ENCODE data around the gene ATP8A2.

Gene ATP8A2

DNA sequence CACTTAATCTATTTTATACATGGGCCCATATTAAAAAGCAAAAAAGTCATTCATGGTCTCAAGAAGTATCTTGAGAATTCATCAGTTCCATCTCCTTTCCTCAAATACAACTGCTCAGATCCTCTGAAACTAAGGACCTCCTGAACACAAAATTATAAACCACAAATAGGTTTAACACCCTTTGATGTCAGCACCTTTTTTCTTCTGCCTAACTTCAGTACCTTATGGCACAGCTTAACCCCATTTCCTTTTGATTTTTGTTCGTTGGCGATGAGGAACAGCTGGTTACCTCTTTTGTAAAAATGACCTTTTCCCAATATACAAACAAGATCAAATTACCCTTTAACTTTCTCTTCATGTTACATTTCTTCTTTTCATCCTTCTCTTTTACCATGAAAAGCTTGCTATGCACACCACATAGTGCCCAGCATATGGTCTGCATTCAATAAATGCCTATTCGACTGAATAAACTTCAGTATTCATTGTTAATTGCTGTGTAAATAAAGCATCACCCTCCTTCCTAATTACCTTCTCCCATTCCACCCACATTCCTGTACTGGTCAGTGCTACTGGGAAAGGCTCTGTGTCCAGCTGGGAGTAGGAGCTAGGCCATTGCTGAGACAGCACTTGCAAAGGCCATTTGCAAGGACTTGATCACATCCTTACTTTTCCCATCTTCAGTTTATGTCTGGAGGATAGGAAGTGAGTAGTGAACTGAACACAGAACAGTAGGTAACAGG, 362.1 kb downstream of the ATP8A2 start:
- DNase-seq: no peak

- no peak for DNase-seq
Measured at GRCh38 chr13:25738342-25739196, 366.8 kb downstream of the ATP8A2 start.

- no peak for DNase-seq
Measured at GRCh38 chr13:25739376-25739775, 367.6 kb downstream of the ATP8A2 start.

DNA sequence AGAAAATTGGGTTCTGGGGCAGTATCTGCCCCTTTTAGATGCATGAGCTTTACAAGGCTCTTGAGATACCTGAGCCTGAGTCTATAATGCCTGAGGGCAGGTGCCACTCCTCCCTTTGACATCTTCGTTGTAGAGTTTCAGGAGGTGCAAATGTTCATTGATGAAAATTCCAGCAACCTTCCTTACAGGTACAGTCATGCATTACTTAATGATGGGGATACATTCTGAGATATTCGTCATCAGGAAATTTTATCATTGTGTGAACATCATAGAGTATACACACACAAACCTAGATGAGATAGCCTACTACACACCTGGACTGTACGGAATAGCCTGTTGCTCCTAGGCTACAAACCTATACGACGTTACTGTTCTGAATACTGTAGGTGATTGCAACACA, 370.0 kb downstream of the ATP8A2 start:
- DNase-seq: no peak

DNA sequence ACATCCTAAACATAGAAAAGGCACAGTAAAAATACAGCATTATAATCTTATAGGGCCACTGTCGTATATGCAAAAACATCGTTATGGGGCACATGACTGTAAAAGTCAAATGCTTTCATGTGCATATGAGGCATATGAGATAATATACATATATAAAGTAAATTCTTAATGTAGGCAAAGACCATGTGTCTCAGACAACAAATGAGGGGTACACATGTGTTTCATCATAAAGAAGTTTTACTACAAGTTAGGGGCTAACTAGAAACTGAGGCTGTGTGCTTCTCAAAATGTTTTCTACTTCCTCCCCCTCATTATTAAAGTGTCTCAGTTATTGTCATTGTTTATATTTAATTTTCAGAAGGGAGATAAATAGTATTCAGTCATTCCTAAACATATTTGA, 370.4 kb downstream of the ATP8A2 start:
- DNase-seq: no peak

DNA sequence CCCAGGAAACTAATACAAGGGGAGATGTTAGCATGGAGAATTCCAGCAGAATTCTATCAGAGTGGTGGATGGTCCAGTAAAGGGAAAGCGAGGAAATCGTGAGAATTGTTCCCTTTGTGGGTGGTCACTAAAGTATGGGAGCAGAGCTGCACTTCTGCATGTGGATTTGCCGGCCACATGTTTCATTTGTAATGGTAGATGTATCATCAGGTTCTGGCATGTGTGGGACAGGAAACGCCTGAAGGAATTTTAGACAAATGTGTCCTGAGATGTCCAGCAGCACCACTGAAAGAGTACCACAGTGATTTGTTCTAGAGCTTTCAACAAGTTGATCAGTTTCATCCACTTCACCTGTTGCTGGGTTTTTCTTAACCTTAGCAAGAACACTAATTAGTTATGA, 371.6 kb downstream of the ATP8A2 start:
- no peak for DNase-seq

- no peak for DNase-seq
Measured at GRCh38 chr13:25744178-25744577, 372.4 kb downstream of the ATP8A2 start.

DNA sequence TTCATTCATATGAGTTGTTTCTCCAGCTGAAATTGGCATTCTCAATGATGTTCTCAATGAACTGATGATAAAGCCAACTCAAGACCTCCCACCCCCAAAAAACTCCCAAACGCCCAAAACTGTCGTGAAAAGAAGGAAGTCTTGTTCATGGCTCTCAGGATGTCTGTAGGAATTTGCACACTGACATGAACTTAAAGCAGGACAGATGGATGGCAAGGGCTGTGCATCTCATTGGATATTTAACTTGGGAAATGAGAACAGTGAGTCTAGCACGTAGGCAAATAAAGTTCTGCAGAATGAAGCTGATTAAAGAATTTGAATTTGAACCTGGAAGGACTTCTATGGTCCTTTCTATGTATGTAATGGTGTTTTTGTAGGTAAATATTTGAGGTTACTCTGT, 374.4 kb downstream of the ATP8A2 start:
- DNase-seq: no peak

DNA sequence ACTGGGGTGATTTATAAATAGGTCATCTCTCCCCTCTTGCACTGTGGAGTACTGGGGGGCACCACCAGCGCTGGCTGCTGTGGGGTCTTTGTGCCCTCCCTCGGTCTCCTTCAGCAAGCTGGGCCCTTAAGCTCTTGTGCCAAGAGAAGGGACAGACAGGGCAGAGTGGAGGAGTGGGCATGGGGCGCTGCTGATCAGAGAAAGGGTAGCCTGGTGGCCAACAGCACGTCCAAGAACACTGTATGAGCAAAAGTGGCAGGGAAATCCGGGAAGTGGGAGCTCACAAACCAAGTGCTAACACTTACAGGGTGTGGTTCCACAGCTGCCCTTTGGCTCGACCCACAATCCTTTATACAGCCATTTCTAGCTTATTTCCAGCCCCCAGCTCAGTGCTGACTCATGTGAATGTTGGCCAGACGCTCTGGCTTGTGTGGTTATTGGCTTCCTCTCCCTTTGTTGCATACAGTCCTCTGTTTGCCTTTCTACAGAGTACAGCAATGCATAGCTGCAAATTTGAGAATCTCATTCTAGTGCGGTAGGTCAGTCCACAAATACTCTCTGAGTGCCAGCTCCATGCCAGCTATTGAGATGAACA, 381.3 kb downstream of the ATP8A2 start:
- no peak for DNase-seq

- DNase-seq: no peak
Measured at GRCh38 chr13:25753976-25754375, 382.2 kb downstream of the ATP8A2 start.

GRCh38 chr13:25756251-25756650, 384.5 kb downstream of the ATP8A2 start:
- no peak for DNase-seq

DNA sequence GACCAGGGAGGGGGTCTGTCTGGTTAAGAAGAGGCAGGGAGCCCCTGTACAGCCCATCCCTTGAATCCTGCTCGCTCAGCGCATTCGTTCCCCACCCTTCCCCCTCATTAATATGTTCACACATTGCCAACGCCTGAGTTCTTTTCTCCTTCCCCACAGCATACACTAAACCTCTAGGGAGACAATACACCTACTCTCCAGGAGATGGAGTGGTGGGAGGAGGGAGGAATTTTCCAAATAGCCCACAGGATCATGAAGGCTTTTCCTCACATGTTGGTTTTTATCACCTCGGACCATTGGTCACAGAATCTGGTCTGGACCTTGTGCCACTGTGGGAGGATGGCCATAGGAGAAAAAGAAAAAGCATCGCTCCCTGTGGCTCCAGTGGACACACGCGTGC, 385.1 kb downstream of the ATP8A2 start:
- DNase-seq: no peak

DNA sequence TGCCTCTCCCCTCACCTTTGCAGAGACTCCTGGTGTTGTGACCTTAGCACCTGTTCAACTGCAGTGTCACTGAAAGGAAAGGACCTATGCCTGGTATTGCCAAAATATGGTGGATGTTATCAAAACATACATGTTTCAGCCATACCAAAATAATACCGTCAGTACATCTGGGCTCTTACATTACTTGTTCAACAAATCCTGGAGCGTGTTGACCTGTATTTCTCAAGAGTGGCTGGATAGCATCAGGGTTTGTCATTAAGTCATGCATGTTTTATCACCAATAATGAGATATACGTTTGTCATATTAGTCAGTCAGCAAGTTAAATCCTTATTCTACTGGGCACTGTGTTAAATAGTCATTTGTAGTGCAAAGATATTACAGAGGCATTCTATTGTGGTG, 389.3 kb downstream of the ATP8A2 start:
- no peak for DNase-seq

- no peak for DNase-seq
Measured at GRCh38 chr13:25762281-25762680, 390.5 kb downstream of the ATP8A2 start.

GRCh38 chr13:25762795-25763377, 391.1 kb downstream of the ATP8A2 start:
- no peak for DNase-seq

GRCh38 chr13:25764378-25764777, 392.6 kb downstream of the ATP8A2 start:
- DNase-seq: no peak

- DNase-seq: no peak
Measured at GRCh38 chr13:25765266-25765665, 393.5 kb downstream of the ATP8A2 start.

- no peak for DNase-seq
Measured at GRCh38 chr13:25766576-25766975, 394.8 kb downstream of the ATP8A2 start.

DNA sequence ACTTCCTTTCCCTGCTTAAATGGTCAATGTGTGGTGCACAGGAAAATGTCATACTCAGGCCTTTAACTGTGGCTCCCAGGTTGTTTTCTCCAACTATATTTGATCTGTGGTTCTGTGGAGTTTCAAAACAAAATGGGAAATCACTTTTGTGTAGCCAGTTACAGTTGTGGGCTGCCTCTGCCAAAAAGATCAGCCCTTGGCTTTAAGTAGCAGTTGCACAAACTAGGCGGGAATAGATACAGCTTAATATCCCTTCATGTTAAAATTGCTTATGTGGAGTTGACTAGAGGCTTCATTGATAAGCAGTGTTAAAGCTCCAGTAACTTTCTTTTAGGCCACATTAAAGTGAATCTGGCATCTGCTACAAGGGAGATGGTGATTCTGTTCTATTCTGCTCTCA, 395.2 kb downstream of the ATP8A2 start:
- DNase-seq: no peak

- no peak for DNase-seq
Measured at GRCh38 chr13:25768376-25768775, 396.6 kb downstream of the ATP8A2 start.

GRCh38 chr13:25768838-25769237, 397.1 kb downstream of the ATP8A2 start:
- DNase-seq: no peak

GRCh38 chr13:25770601-25771000, 398.8 kb downstream of the ATP8A2 start:
- DNase-seq: no peak

GRCh38 chr13:25771202-25771601, 399.4 kb downstream of the ATP8A2 start:
- DNase-seq: no peak
